Ovary (tissue), 3 donors: Measurements from ENCODE around the gene HSPA9.

ENCODE experiments used
- CTCF ChIP-seq, 3 donors: fragments of 450-650 bp in 2 of 3; fragments of 200-600 bp in 1 of 3; IDR thresholded peaks; one replicate each; pipeline versions ENCODE4 v1.5.1 to v1.8.0; 2016 to 2022; ENCODE audit warnings: antibody characterized with exemption in 3 of 3, mild to moderate bottlenecking in 1 of 3
- POLR2A ChIP-seq: fragments of 450-650 bp; IDR thresholded peaks from one replicate; pipeline ENCODE4 v1.6.1; 2017; ENCODE audit warnings: antibody characterized with exemption, mild to moderate bottlenecking, moderate library complexity
- donor health status: DM: no; HTN: no; CAD: no.

GRCh38 chr5:138559937-138560336 lies 15.3 kb downstream of the HSPA9 start:
- TF ChIP-seq CTCF (IDR thresholded peaks at IDR 0.05): no peak
- TF ChIP-seq POLR2A: no peak
